IMR-90 (cell line): ENCODE data around the gene RFK. TPM values are rescaled to one million over a fixed set of nuclear protein-coding genes. Genes with fewer than 3 reads are reported as not detected.

Source experiments
- ATAC-seq: fragments of 200-7000 bp; cut with Tn5 transposase; 2 replicates; pipeline ENCODE4 v1.9.1; 2020; ENCODE audit warnings: low read depth, mild to moderate bottlenecking, moderate library complexity
- BruUV-seq: library from RNA; stranded (reverse); fragments of 400-500 nt; replicated peaks from 2 replicates; lab custom pipeline; 2021; lab: Mats Ljungman, UMichigan
- CTCF ChIA-PET: fragments of 300-600 bp; formaldehyde crosslinking; extraction: SDS; loops from one replicate; lab custom pipeline; 2021; ENCODE audit warnings: antibody characterized with exemption; lab: Yijun Ruan, JAX
- POLR2A ChIA-PET: fragments of 300-600 bp; sonication (Branson Sonifier 250); formaldehyde crosslinking; loops from one replicate; lab custom pipeline; 2022; ENCODE audit warnings: antibody characterized with exemption; ENCODE audit not compliant: unreplicated experiment; lab: Charles Lee
- DNase-seq: peaks from one replicate; pipeline ENCODE4 v3.0.0; 2013
- H2AFZ ChIP-seq: replicated peaks from 2 replicates; pipeline ENCODE3; 2013; ENCODE audit warnings: low read length, mild to moderate bottlenecking; ENCODE audit not compliant: poor library complexity
- H2AK5ac ChIP-seq: 2 replicates; pipeline ENCODE4 v1.6.1; 2013; ENCODE audit warnings: low read depth, low read length, inconsistent platforms
- H2AK9ac ChIP-seq: replicated peaks from 2 replicates; pipeline ENCODE3; 2013; ENCODE audit warnings: mild to moderate bottlenecking, low read depth, low read length, moderate library complexity; ENCODE audit not compliant: poor library complexity
- H2BK120ac ChIP-seq: 2 replicates; pipeline ENCODE4 v1.6.1; 2013; ENCODE audit warnings: low read depth, low read length, inconsistent platforms
- H2BK15ac ChIP-seq: 3 replicates; pipeline ENCODE4 v1.6.1; 2013; ENCODE audit warnings: low read depth, low read length, inconsistent platforms
- H2BK20ac ChIP-seq: 2 replicates; pipeline ENCODE4 v1.6.1; 2013; ENCODE audit warnings: low read depth, mild to moderate bottlenecking, inconsistent platforms, low read length, moderate library complexity
- H2BK5ac ChIP-seq: 2 replicates; pipeline ENCODE4 v1.6.1; 2013; ENCODE audit warnings: mild to moderate bottlenecking, low read depth, low read length, inconsistent platforms; ENCODE audit not compliant: poor library complexity, severe bottlenecking
- H3K14ac ChIP-seq: replicated peaks from 2 replicates; pipeline ENCODE4 v1.6.1; 2013; ENCODE audit warnings: low read depth, low read length, inconsistent platforms
- H3K18ac ChIP-seq: 2 replicates; pipeline ENCODE4 v1.6.1; 2013; ENCODE audit warnings: low read depth, low read length, control low read depth
- H3K23ac ChIP-seq: 2 replicates; pipeline ENCODE4 v1.6.1; 2013; ENCODE audit warnings: low read depth, low read length, inconsistent platforms
- H3K27ac ChIP-seq: 2 replicates; pipeline ENCODE4 v1.5.1; 2013; ENCODE audit warnings: mild to moderate bottlenecking, control low read depth, low read length; ENCODE audit not compliant: insufficient read depth
- H3K27me3 ChIP-seq: 2 replicates; pipeline ENCODE4 v1.6.1; 2013; ENCODE audit warnings: low read length; ENCODE audit not compliant: control insufficient read depth, insufficient read depth
- H3K36me3 ChIP-seq: 2 replicates; pipeline ENCODE4 v1.6.1; 2013; ENCODE audit warnings: low read length, mixed read lengths; ENCODE audit not compliant: control insufficient read depth, insufficient read depth
- H3K4ac ChIP-seq: 2 replicates; pipeline ENCODE4 v1.6.1; 2013; ENCODE audit warnings: low read depth, low read length, inconsistent platforms
- H3K4me1 ChIP-seq: 2 replicates; pipeline ENCODE4 v1.6.1; 2013; ENCODE audit warnings: low read length, mixed read lengths; ENCODE audit not compliant: control insufficient read depth, insufficient read depth
- H3K4me2 ChIP-seq: 2 replicates; pipeline ENCODE4 v1.6.1; 2013; ENCODE audit warnings: low read depth, mild to moderate bottlenecking, control low read depth, low read length, moderate library complexity
- H3K4me3 ChIP-seq: 2 replicates; pipeline ENCODE4 v1.5.1; 2013; ENCODE audit warnings: low read depth, mild to moderate bottlenecking, control low read depth, low read length, moderate library complexity; ENCODE audit not compliant: insufficient read depth
- H3K56ac ChIP-seq: 2 replicates; pipeline ENCODE4 v1.6.1; 2013; ENCODE audit warnings: low read length, inconsistent platforms; ENCODE audit not compliant: insufficient read depth; ENCODE audit errors: extremely low read depth
- H3K79me1 ChIP-seq, 2 experiments: 2 replicates each; pipeline ENCODE4 v1.6.1; 2013; ENCODE audit warnings: low read length in 2 of 2, inconsistent platforms in 1 of 2, low read depth in 1 of 2
- H3K9ac ChIP-seq: 2 replicates; pipeline ENCODE4 v1.6.1; 2013; ENCODE audit warnings: low read depth, low read length, control low read depth
- H3K9me1 ChIP-seq: 2 replicates; pipeline ENCODE4 v1.6.1; 2013; ENCODE audit warnings: low read length, inconsistent platforms; ENCODE audit not compliant: insufficient read depth
- H3K9me3 ChIP-seq: 2 replicates; pipeline ENCODE4 v1.6.1; 2013; ENCODE audit warnings: low read length; ENCODE audit not compliant: control insufficient read depth, insufficient read depth
- H4K20me1 ChIP-seq: 2 replicates; pipeline ENCODE4 v1.6.1; 2013; ENCODE audit warnings: low read length, inconsistent platforms; ENCODE audit not compliant: insufficient read depth
- H4K5ac ChIP-seq: 2 replicates; pipeline ENCODE4 v1.6.1; 2013; ENCODE audit warnings: mild to moderate bottlenecking, low read depth, low read length, control low read depth
- H4K8ac ChIP-seq, 2 experiments: 2 replicates each; pipeline ENCODE4 v1.6.1; 2013; ENCODE audit warnings: low read depth in 2 of 2, low read length in 2 of 2, control low read depth in 1 of 2, inconsistent platforms in 1 of 2
- H4K91ac ChIP-seq: 2 replicates; pipeline ENCODE4 v1.6.1; 2013; ENCODE audit warnings: low read depth, low read length, inconsistent platforms; ENCODE audit not compliant: insufficient read depth
- BHLHE40 ChIP-seq: fragments of 150-350 bp; IDR thresholded peaks from 2 replicates; pipeline ENCODE4 v1.6.1; 2016; ENCODE audit warnings: mild to moderate bottlenecking, low read depth, low read length
- CEBPB ChIP-seq: IDR thresholded peaks from 2 replicates; pipeline ENCODE4 v1.6.1; 2012; ENCODE audit warnings: low read depth, low read length, improper control_type of control experiment
- CHD1 ChIP-seq: IDR thresholded peaks from 2 replicates; pipeline ENCODE4 v1.6.1; 2012; ENCODE audit warnings: low read depth, low read length, improper control_type of control experiment
- CTCF ChIP-seq: conservative IDR thresholded peaks from 2 replicates; pipeline ENCODE4 v1.5.1; 2012; ENCODE audit warnings: mild to moderate bottlenecking, low read depth, low read length, improper control_type of control experiment
- FOS ChIP-seq: fragments of 150-350 bp; IDR thresholded peaks from 2 replicates; pipeline ENCODE4 v1.6.1; 2016; ENCODE audit warnings: low read depth, low read length
- MAFK ChIP-seq: IDR thresholded peaks from 2 replicates; pipeline ENCODE4 v1.6.1; 2012; ENCODE audit warnings: low read depth, low read length, improper control_type of control experiment
- MAZ ChIP-seq: IDR thresholded peaks from 2 replicates; pipeline ENCODE4 v1.6.1; 2012; ENCODE audit warnings: low read depth, mild to moderate bottlenecking, low read length, improper control_type of control experiment, moderate library complexity, borderline replicate concordance
- MXI1 ChIP-seq: IDR thresholded peaks from 2 replicates; pipeline ENCODE4 v1.6.1; 2012; ENCODE audit warnings: low read depth, mild to moderate bottlenecking, low read length, moderate library complexity, borderline replicate concordance
- NFE2L2 ChIP-seq: fragments of 150-350 bp; IDR thresholded peaks from 2 replicates; pipeline ENCODE4 v1.6.1; 2016; ENCODE audit warnings: low read depth, mild to moderate bottlenecking, low read length
- POLR2A ChIP-seq: IDR thresholded peaks from 2 replicates; pipeline ENCODE4 v1.6.1; 2012; ENCODE audit warnings: mild to moderate bottlenecking, low read depth, low read length
- RAD21 ChIP-seq: IDR thresholded peaks from 2 replicates; pipeline ENCODE4 v1.6.1; 2012; ENCODE audit warnings: low read length, improper control_type of control experiment
- RCOR1 ChIP-seq: IDR thresholded peaks from 2 replicates; pipeline ENCODE4 v1.6.1; 2012; ENCODE audit warnings: mild to moderate bottlenecking, low read length, improper control_type of control experiment; ENCODE audit not compliant: insufficient replicate concordance
- RFX5 ChIP-seq: IDR thresholded peaks from 2 replicates; pipeline ENCODE4 v1.8.0; 2012; ENCODE audit warnings: low read depth, mild to moderate bottlenecking, low read length, moderate library complexity
- SMC3 ChIP-seq: fragments of 150-350 bp; IDR thresholded peaks from 2 replicates; pipeline ENCODE4 v1.6.1; 2016; ENCODE audit warnings: low read depth, mild to moderate bottlenecking, antibody characterized with exemption, low read length, moderate library complexity
- WGBS, 2 experiments: methylation state at CpG; one replicate each; pipeline versions ENCODE4 v1.1.5 to v1.1.7; 2013; ENCODE audit warnings: missing lambda C conversion rate in 2 of 2; ENCODE audit not compliant: insufficient read length in 1 of 2; ENCODE audit errors: extremely low coverage in 2 of 2; 5-methylcytosine and 5-hydroxymethylcytosine counted together
- dilution Hi-C: fragments of 300-500 bp; cut with HindIII; formaldehyde crosslinking; loops from one replicate; pipeline ENCODE4 v1.14.3; 2018; ENCODE audit warnings: low sequenced_read_pairs; ENCODE audit not compliant: unreplicated experiment
- in situ Hi-C: fragments of 300-500 bp; cut with MboI; formaldehyde crosslinking; loops from 3 replicates; pipeline ENCODE4 v1.14.3; 2019; ENCODE audit warnings: low sequenced_read_pairs, inconsistent platforms, mixed read lengths
- intact Hi-C: fragments of 100-400 bp; cut with micrococcal nuclease; formaldehyde crosslinking; loops from 2 replicates; pipeline ENCODE4 v1.10.0; 2022
- polyA plus RNA-seq, 3 experiments: library from polyadenylated mRNA; depleted of rRNA; stranded (reverse); fragments of >200 nt; gene quantifications; 2 replicates each; pipeline ENCODE4 v1.2.3, GENCODE V29; 2012; ENCODE audit warnings: low replicate concordance in 1 of 3
- total RNA-seq: library from RNA; depleted of rRNA; stranded (reverse); fragments of >200 nt; gene quantifications from 2 replicates; pipeline ENCODE4 v1.2.3, GENCODE V29; 2012
- TF ChIP-seq, protein P1 (sequence below): fragments of 150-350 bp; IDR thresholded peaks from 2 replicates; pipeline ENCODE4 v1.6.1; 2016; ENCODE audit warnings: low read depth, mild to moderate bottlenecking, low read length, moderate library complexity, borderline replicate concordance
- TF ChIP-seq, protein P2 (sequence below): fragments of 150-350 bp; IDR thresholded peaks from 2 replicates; pipeline ENCODE4 v1.6.1; 2017; ENCODE audit warnings: mild to moderate bottlenecking, antibody characterized with exemption, low read length, low read depth

The RFK gene
- total and polyA plus RNA-seq, 2 of the 4 experiments (the other 2 are of a cell fraction), result 10.3 to 13.8 TPM

DNA sequence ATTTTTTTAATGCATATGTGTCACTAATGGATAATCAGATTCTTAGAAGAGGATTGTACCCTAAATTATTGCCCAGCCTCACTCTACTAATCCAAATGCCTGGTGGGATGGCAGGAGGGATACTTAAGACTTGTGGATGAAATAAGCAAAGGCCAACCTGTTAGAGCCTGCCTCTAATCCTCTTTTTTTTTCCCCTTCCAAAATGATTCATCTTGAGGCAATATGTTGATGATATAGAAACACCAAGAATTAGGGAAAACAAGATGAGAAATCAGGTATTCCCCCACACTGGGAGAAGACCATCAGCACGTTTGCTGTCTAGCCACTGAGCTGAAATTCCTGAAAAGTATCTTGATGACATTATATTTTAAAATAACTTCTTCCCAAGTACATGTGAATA is 52.0 kb downstream of the RFK start:
- Histone ChIP-seq H4K91ac (no peak overlapping the region), H3K18ac (no peak overlapping the region), H3K14ac (no peak overlapping the region), H4K8ac (no peak overlapping the region), H3K4me2 (no peak overlapping the region), H3K79me1 (no peaks in the 10 kb centered on the region), H2BK120ac (no peak overlapping the region), H3K36me3 (no peaks in the 10 kb centered on the region), H3K4me1 (no peaks in the 10 kb centered on the region), H2AK5ac (no peak overlapping the region), H4K5ac (no peak overlapping the region), H3K9ac (no peak overlapping the region), H4K20me1 (no peaks in the 10 kb centered on the region), H2BK15ac (no peak overlapping the region), H3K23ac (no peak overlapping the region), H3K9me1 (no peaks in the 10 kb centered on the region), H2AK9ac (no peak overlapping the region), H2BK20ac (no peak overlapping the region), H3K27ac (no peak overlapping the region), H3K4ac (no peak overlapping the region), H3K56ac (no peak overlapping the region), H2BK5ac (no peak overlapping the region), H2AFZ (no peak overlapping the region), H3K4me3 (no peak overlapping the region), H3K27me3 (no peaks in the 10 kb centered on the region), H3K9me3 (no peaks in the 10 kb centered on the region)
- ChIA-PET POLR2A (no interaction called here), CTCF (interaction anchor here (0.6 kb wide), 1 partner anchor 32 kb away, joined by 3 read pairs; no protein-coding TSS in a partner anchor)
- dilution Hi-C loops (no loop called here), intact Hi-C loops (no loop called here), in situ Hi-C loops (no loop called here)
- BruUV-seq, result no TSS peak
- DNase-seq (no peak), ATAC-seq (no peak)
- no CpG with 5 or more reads among the region's 1 CpG for WGBS, 2 experiments
- TF ChIP-seq SMC3 (no peak), MAFK (no peak), MXI1 (no peak), BHLHE40 (no peak), POLR2A (no peak), CHD1 (no peak), FOS (no peak), NFE2L2 (no peak), MAZ (no peak), RFX5 (no peak), CTCF (no peak), CEBPB (no peak), RCOR1 (no peak), RAD21 (no peak)
- TF ChIP-seq, protein P1, sequence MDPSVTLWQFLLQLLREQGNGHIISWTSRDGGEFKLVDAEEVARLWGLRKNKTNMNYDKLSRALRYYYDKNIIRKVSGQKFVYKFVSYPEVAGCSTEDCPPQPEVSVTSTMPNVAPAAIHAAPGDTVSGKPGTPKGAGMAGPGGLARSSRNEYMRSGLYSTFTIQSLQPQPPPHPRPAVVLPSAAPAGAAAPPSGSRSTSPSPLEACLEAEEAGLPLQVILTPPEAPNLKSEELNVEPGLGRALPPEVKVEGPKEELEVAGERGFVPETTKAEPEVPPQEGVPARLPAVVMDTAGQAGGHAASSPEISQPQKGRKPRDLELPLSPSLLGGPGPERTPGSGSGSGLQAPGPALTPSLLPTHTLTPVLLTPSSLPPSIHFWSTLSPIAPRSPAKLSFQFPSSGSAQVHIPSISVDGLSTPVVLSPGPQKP, result no peak
- TF ChIP-seq, protein P2, sequence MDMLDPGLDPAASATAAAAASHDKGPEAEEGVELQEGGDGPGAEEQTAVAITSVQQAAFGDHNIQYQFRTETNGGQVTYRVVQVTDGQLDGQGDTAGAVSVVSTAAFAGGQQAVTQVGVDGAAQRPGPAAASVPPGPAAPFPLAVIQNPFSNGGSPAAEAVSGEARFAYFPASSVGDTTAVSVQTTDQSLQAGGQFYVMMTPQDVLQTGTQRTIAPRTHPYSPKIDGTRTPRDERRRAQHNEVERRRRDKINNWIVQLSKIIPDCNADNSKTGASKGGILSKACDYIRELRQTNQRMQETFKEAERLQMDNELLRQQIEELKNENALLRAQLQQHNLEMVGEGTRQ, result no peak
